Endothelial cell (in vitro differentiated cells): ENCODE data around the gene ERMN. TPM values are rescaled to one million over a fixed set of nuclear protein-coding genes. Genes with fewer than 3 reads are reported as not detected.
A peak's percentile ranks its signal among the peaks of the same experiment; 100 is the strongest.

ENCODE experiments used
- DNase-seq: peaks from one replicate; pipeline ENCODE4 v3.0.0; 2021; ENCODE audit warnings: low spot score
- H3K27ac Mint-ChIP-seq: one replicate; pipeline ENCODE4 v1.8.0; 2021; ENCODE audit warnings: mixed read lengths, inconsistent platforms; ENCODE audit not compliant: unreplicated experiment
- H3K27me3 Mint-ChIP-seq: one replicate; pipeline ENCODE4 v1.8.0; 2021; ENCODE audit warnings: mild to moderate bottlenecking, moderate library complexity, mixed read lengths, inconsistent platforms; ENCODE audit not compliant: unreplicated experiment
- H3K36me3 Mint-ChIP-seq: one replicate; pipeline ENCODE4 v1.8.0; 2021; ENCODE audit warnings: mild to moderate bottlenecking, low read depth, mixed read lengths, inconsistent platforms; ENCODE audit not compliant: unreplicated experiment
- H3K4me1 Mint-ChIP-seq: one replicate; pipeline ENCODE4 v1.8.0; 2021; ENCODE audit warnings: mild to moderate bottlenecking, mixed read lengths, inconsistent platforms; ENCODE audit not compliant: unreplicated experiment
- H3K4me3 Mint-ChIP-seq: one replicate; pipeline ENCODE4 v1.8.0; 2021; ENCODE audit warnings: mild to moderate bottlenecking, mixed read lengths, inconsistent platforms; ENCODE audit not compliant: unreplicated experiment
- H3K9me3 Mint-ChIP-seq: one replicate; pipeline ENCODE4 v1.8.0; 2021; ENCODE audit warnings: mixed read lengths, inconsistent platforms; ENCODE audit not compliant: unreplicated experiment
- total RNA-seq: library from RNA; stranded (reverse); fragmentation: NEBNext Ultra II Directional; extraction: Animal tissue kit (Norgen Biotek cat#: 25700); gene quantifications from one replicate; pipeline ENCODE4 v1.2.1, GENCODE V29; 2021; ENCODE audit not compliant: unreplicated experiment
- TF ChIP-seq, protein P1 (sequence below): fragments of 200-600 bp; sonication (generic); IDR thresholded peaks from one replicate; pipeline ENCODE4 v1.5.0; 2021; ENCODE audit warnings: antibody characterized with exemption; ENCODE audit not compliant: unreplicated experiment

Gene ERMN
- total RNA-seq, 1 donor from 2014 or later = 0.36 TPM

- TF ChIP-seq, protein P1, sequence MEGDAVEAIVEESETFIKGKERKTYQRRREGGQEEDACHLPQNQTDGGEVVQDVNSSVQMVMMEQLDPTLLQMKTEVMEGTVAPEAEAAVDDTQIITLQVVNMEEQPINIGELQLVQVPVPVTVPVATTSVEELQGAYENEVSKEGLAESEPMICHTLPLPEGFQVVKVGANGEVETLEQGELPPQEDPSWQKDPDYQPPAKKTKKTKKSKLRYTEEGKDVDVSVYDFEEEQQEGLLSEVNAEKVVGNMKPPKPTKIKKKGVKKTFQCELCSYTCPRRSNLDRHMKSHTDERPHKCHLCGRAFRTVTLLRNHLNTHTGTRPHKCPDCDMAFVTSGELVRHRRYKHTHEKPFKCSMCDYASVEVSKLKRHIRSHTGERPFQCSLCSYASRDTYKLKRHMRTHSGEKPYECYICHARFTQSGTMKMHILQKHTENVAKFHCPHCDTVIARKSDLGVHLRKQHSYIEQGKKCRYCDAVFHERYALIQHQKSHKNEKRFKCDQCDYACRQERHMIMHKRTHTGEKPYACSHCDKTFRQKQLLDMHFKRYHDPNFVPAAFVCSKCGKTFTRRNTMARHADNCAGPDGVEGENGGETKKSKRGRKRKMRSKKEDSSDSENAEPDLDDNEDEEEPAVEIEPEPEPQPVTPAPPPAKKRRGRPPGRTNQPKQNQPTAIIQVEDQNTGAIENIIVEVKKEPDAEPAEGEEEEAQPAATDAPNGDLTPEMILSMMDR = no peak
- Mint-ChIP-seq H3K9me3 (no peaks in the 10 kb centered on the region), H3K4me3 (no peak overlapping the region), H3K36me3 (no peaks in the 10 kb centered on the region), H3K4me1 (no peaks in the 10 kb centered on the region), H3K27ac (no peak overlapping the region), H3K27me3 (peaks cover 2% of the 10 kb centered on the region)
- DNase-seq = no peak
Measured at GRCh38 chr2:157337978-157338377, 12.4 kb upstream of the ERMN start.

DNA sequence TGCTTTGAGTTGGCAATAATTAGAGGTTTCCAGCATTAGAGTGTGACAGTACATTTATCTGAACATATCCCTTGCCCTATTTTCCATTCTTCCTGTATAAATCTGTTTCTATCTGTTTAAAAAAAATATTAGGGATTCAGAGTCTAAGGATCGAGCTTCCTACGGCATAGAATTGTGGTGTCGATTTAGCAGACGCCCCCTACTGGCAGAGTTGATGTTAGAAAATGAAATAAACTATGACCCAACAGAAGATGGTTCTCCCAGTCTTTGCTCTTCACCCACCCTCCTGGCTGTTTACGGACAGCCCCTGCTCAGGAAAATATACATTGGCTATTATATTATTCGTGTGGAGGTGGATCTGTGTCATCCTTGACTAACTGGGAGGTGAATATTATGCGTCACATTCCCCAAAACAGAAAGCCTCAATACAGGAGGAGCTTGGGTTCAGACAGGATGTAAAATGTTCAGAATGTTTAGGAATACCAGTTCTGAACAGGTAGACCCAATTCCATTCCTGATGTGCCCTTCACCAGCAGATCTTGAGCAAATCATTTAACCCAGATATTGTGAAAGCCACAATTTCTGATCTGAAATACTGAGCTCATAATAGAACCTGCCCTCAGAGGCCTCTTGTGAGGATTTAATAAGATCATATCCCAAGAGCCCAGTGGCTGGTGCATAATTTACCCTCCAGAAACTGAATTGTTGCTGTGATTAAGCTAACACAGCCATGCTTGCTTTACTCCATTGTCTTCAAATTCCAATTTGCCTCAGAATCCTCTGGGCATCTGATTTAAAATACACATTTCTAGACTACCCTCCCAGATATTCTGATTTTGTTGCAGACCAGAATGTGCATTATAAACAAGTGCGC lies 10.8 kb upstream of the ERMN start:
- TF ChIP-seq, protein P1 = peak; percentile 90

DNA sequence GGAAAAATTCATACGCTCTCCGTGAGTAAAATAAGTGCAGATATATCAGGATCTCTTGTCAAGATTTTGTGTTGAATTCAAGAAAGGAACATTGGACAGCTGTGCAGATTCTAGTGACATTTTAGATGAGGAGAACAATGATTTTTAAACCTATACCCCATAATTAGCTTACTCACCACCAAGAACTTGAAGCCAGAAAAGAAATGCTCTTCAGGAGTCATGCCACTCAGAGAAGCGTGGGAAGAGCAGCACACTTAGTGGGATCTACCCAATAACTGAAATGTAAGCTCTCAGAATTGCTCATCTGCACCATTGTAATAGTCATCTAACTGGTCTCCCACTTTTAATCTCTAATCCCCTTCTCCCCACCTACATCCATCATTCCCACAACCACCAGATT lies 9.2 kb upstream of the ERMN start:
- Mint-ChIP-seq H3K27ac (no peak overlapping the region), H3K36me3 (no peaks in the 10 kb centered on the region), H3K4me3 (no peak overlapping the region), H3K4me1 (no peaks in the 10 kb centered on the region), H3K27me3 (no peaks in the 10 kb centered on the region), H3K9me3 (no peaks in the 10 kb centered on the region)
- TF ChIP-seq, protein P1 = no peak
- DNase-seq = no peak

More for the DNA sequence above, 10.8 kb upstream of the ERMN start:
- Mint-ChIP-seq H3K4me3 (no peak overlapping the region), H3K27ac (no peak overlapping the region), H3K9me3 (no peaks in the 10 kb centered on the region), H3K27me3 (no peaks in the 10 kb centered on the region), H3K36me3 (no peaks in the 10 kb centered on the region), H3K4me1 (no peaks in the 10 kb centered on the region)
- DNase-seq = peak; percentile 55

GRCh38 chr2:157334335-157334734 lies 8.7 kb upstream of the ERMN start:
- Mint-ChIP-seq H3K36me3 (no peaks in the 10 kb centered on the region), H3K4me3 (no peak overlapping the region), H3K27ac (no peak overlapping the region), H3K27me3 (no peaks in the 10 kb centered on the region), H3K4me1 (no peaks in the 10 kb centered on the region), H3K9me3 (no peaks in the 10 kb centered on the region)
- DNase-seq = no peak
- TF ChIP-seq, protein P1 = no peak
